22Rv1 (cell line): ENCODE measurements around the gene LDB3.
"Not testable (repeated sequence)": the region's sequence is repeated elsewhere in the genome, so short reads cannot be mapped to it uniquely, and the experiment has no call there.

Experiments used
- H3K27ac ChIP-seq: fragments of 450-650 bp; 2 replicates; pipeline ENCODE4 v1.5.1; 2017
- CTCF ChIP-seq: fragments of 450-650 bp; IDR thresholded peaks from 2 replicates; pipeline ENCODE4 v1.5.1; 2017; ENCODE audit warnings: mild to moderate bottlenecking
- ZFX ChIP-seq: fragments of 450-650 bp; IDR thresholded peaks from 2 replicates; pipeline ENCODE4 v1.6.1; 2017; ENCODE audit warnings: antibody characterized with exemption, borderline replicate concordance

Gene LDB3

GRCh38 chr10:86642021-86642420 lies 26.3 kb upstream of the LDB3 start:
- TF ChIP-seq CTCF (no peak), ZFX (no peak)

GRCh38 chr10:86642499-86642898 lies 25.8 kb upstream of the LDB3 start:
- TF ChIP-seq ZFX, result no peak
- no peak for TF ChIP-seq CTCF

More at GRCh38 chr10:86642021-86642420, 26.3 kb upstream of the LDB3 start:
- no peak overlapping the region for H3K27ac ChIP-seq

GRCh38 chr10:86644152-86644793 lies 24.0 kb upstream of the LDB3 start:
- no peak overlapping the region for H3K27ac ChIP-seq
- TF ChIP-seq CTCF (peak; percentile 23), ZFX (no peak)

More at GRCh38 chr10:86642499-86642898, 25.8 kb upstream of the LDB3 start:
- no peak overlapping the region for H3K27ac ChIP-seq

GRCh38 chr10:86644794-86645445 lies 23.4 kb upstream of the LDB3 start:
- TF ChIP-seq CTCF (no peak), ZFX (no peak)
- H3K27ac ChIP-seq, result no peak overlapping the region

GRCh38 chr10:86645621-86646165 lies 22.6 kb upstream of the LDB3 start:
- H3K27ac ChIP-seq, result not testable (repeated sequence)

- no peak for TF ChIP-seq ZFX
- TF ChIP-seq CTCF, result no peak
- no peak overlapping the region for H3K27ac ChIP-seq
These were observed 21.8 kb upstream of the LDB3 start for GRCh38 chr10:86646532-86646931.

GRCh38 chr10:86646933-86647332 lies 21.4 kb upstream of the LDB3 start:
- TF ChIP-seq CTCF (no peak), ZFX (no peak)
- H3K27ac ChIP-seq, result no peak overlapping the region
